Cardiac muscle cell (in vitro differentiated cells and primary cell): ENCODE data around the gene CXXC1. TPM values are rescaled to one million over a fixed set of nuclear protein-coding genes. Genes with fewer than 3 reads are reported as not detected.

Experiments
- DNase-seq, 2 donors: peaks; one replicate each; pipeline versions ENCODE4 v3.0.0 to v3.0.0-alpha.2; 2010 to 2017; ENCODE audit warnings: low read depth in 1 of 2, low spot score in 1 of 2
- H3K27ac ChIP-seq: fragments of 200-600 bp; sonication (generic); 2 replicates; pipeline ENCODE4 v1.5.1; 2016
- H3K27me3 ChIP-seq: fragments of 200-600 bp; sonication (generic); 2 replicates; pipeline ENCODE4 v1.6.0; 2016; ENCODE audit warnings: control low read depth
- H3K36me3 ChIP-seq: fragments of 200-600 bp; sonication (generic); 2 replicates; pipeline ENCODE4 v1.5.1; 2016; ENCODE audit warnings: control low read depth
- H3K4me1 ChIP-seq: fragments of 200-600 bp; sonication (generic); 2 replicates; pipeline ENCODE4 v1.8.1; 2017; ENCODE audit warnings: low read depth, mild to moderate bottlenecking, mixed run types
- H3K4me3 ChIP-seq: fragments of 200-600 bp; sonication (generic); 2 replicates; pipeline ENCODE4 v1.5.1; 2016; ENCODE audit warnings: mild to moderate bottlenecking
- H3K9me3 ChIP-seq: fragments of 200-600 bp; sonication (generic); 2 replicates; pipeline ENCODE4 v1.5.1; 2017; ENCODE audit warnings: low read depth, mild to moderate bottlenecking, control low read depth
- polyA plus RNA-seq: library from polyadenylated mRNA; unstranded; fragments of >200 nt; fragmentation: Nextera tagmentation; extraction: Ambion mirVana; gene quantifications from 2 replicates; pipeline ENCODE4 v1.2.1, GENCODE V29; 2016
- total RNA-seq: library from RNA; depleted of rRNA; stranded (reverse); fragments of >200 nt; gene quantifications from 2 replicates; pipeline ENCODE4 v1.2.3, GENCODE V29; 2016
- TF ChIP-seq, protein P1 (sequence below): IDR thresholded peaks from 2 replicates; pipeline ENCODE4 v1.5.1; 2012; ENCODE audit warnings: low read depth, mild to moderate bottlenecking, low read length

Gene CXXC1
- total and polyA plus RNA-seq, 2 experiments from 2014 or later = 89.1 to 95.6 TPM

DNA sequence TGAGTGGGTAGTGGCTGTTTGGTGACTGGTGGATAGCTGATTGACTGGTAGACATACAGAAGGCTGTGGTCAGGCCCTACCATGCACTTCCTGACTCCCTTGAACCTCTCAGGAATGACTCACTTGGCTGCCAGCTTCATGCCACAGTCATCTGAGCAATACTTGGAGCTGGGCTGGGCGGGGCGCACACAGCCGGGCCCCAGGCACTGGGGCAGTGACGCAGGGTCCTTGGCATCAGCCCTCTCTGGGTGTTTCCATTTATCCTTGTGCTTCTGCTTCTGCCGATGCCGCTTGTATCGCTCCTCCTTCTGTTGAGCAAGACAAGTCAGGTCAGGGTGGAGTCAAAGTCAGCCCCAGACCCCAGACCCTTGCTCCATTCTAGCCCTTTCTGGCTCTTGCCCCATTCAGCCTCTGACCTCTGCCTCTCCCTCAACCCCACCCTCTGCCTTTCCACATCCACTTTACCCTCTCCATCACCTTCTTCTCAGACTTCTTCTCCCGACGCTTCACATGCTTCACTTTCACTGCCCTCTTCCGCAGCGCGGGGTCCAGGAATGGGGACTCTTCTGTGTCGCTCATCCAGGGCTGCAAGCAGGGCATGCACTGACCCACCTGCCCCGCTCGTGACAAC is 3.1 kb downstream of the CXXC1 start:
- Histone ChIP-seq H3K27ac (no peak overlapping the region), H3K36me3 (peaks cover 8% of the 10 kb centered on the region), H3K4me3 (no peak overlapping the region), H3K27me3 (no peaks in the 10 kb centered on the region), H3K9me3 (no peaks in the 10 kb centered on the region), H3K4me1 (no peaks in the 10 kb centered on the region)
- DNase-seq = no peak
- TF ChIP-seq, protein P1, sequence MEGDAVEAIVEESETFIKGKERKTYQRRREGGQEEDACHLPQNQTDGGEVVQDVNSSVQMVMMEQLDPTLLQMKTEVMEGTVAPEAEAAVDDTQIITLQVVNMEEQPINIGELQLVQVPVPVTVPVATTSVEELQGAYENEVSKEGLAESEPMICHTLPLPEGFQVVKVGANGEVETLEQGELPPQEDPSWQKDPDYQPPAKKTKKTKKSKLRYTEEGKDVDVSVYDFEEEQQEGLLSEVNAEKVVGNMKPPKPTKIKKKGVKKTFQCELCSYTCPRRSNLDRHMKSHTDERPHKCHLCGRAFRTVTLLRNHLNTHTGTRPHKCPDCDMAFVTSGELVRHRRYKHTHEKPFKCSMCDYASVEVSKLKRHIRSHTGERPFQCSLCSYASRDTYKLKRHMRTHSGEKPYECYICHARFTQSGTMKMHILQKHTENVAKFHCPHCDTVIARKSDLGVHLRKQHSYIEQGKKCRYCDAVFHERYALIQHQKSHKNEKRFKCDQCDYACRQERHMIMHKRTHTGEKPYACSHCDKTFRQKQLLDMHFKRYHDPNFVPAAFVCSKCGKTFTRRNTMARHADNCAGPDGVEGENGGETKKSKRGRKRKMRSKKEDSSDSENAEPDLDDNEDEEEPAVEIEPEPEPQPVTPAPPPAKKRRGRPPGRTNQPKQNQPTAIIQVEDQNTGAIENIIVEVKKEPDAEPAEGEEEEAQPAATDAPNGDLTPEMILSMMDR = no peak

DNA sequence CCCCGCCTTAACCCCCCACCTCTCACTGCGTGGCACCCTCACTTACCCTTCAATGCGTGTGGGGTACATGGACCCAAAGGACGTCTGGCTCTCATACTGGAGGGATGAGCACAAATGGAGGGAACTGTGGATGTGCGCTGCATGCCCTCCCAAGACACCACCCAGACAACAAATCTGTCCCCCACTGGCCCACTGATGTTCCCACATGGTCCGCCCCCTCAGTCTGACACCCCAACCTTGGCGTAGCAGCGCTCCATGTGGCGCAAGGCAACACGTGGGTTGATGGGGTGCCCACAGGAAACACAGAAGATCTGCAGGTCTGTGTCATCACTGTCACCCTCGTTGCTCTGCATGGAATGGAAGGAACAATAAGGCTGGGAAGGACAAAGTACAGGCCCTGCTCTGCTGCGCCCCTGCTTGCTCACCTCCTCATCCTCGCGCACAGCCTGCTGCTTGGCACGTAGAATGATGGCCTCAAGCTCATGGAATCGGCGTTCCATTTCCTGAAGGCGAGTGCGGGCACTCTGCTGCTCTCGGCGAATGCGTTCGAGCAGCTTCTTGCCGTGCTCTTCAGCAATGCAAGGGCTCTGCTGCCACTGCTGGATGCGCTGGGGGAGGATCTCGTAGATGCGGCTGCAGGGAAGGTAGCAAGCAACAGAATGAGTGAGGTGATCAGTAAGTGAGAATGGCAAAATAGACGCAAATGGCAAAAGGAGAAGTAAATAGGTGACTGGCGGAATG is 3.9 kb downstream of the CXXC1 start:
- TF ChIP-seq, protein P1 = no peak
- H3K36me3 ChIP-seq = peaks cover 15% of the 10 kb centered on the region

DNA sequence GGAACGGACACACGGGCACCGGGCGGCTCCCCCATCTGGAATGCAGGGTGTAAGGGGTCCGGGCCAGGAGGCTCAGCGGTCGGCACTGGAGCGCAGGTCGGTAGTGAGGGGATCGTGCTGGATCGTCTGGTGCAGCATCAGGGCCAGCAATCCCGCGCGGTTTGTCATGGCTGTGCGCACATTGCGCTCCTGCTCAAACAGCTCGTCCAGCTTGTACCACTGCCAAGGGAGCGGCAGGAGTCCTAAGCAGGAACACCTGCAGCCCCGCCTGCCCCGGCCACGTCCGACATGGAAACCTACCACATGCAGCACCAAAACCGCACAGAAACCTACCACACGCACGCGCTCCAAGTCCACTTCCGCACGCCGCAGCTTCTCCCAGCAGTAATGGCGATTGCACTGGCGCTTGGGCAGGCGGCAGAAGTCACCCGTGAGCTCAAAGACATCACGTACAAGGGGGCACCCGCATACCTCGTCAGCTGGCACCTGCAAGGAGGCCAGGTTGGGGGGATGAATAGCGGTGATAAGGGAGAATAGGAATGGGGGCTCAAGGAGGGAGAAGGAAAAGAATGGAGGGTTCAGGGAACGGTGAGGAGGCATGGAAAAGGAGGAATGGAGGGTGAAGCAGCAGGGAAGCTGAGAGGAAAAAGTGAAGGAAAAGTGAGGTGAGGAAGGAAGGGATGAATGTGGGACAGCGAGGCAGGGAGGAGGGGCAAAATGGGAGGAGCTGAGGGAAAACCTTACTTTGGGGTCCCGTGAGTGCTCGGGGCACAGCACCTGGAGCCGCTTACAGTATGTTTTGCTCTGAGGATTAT is 4.8 kb downstream of the CXXC1 start:
- no peak overlapping the region for H3K4me3 ChIP-seq
- DNase-seq = no peak
- H3K36me3 ChIP-seq = peaks cover 22% of the 10 kb centered on the region

More for the DNA sequence above, 3.9 kb downstream of the CXXC1 start:
- Histone ChIP-seq H3K27me3 (no peaks in the 10 kb centered on the region), H3K4me3 (no peak overlapping the region), H3K27ac (no peak overlapping the region), H3K4me1 (no peaks in the 10 kb centered on the region), H3K9me3 (no peaks in the 10 kb centered on the region)
- DNase-seq = no peak

DNA sequence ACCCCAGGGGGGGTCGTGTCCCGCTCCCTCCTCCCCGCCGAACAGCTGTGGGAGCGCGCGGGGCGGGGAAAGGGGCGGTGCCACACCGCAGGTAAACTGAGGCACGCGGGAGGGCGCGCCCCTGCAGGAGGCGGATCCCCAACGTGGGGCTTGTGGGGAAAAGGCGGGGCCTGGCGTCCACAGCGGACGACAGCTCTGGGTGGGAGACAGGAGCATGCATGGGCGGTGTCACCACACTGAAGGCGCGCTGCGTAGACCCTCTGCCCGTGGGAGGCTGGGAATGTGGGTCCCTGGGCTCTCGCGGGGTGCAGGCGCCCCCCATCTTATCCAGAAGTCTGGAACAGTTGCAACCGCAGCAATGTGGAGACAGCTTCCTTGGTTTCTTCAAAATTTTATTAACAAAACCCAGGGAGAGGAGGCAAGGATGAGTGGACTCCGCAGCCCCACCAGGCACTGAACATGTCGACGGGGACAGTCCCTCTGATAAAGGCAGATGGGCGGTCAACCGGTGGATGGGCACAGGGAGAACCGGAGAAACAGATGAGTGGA is 5.4 kb downstream of the CXXC1 start:
- TF ChIP-seq, protein P1 = no peak
- no peaks in the 10 kb centered on the region for H3K9me3 ChIP-seq
- no peaks in the 10 kb centered on the region for H3K27me3 ChIP-seq
- DNase-seq = no peak
- peaks cover 27% of the 10 kb centered on the region for H3K36me3 ChIP-seq
- H3K4me1 ChIP-seq = no peaks in the 10 kb centered on the region
- H3K4me3 ChIP-seq = peak overlapping the region; percentile 43
- H3K27ac ChIP-seq = peak overlapping the region; percentile 75

More for the DNA sequence above, 4.8 kb downstream of the CXXC1 start:
- TF ChIP-seq, protein P1 = no peak
- Histone ChIP-seq H3K27me3 (no peaks in the 10 kb centered on the region), H3K4me1 (no peaks in the 10 kb centered on the region), H3K9me3 (no peaks in the 10 kb centered on the region), H3K27ac (no peak overlapping the region)

DNA sequence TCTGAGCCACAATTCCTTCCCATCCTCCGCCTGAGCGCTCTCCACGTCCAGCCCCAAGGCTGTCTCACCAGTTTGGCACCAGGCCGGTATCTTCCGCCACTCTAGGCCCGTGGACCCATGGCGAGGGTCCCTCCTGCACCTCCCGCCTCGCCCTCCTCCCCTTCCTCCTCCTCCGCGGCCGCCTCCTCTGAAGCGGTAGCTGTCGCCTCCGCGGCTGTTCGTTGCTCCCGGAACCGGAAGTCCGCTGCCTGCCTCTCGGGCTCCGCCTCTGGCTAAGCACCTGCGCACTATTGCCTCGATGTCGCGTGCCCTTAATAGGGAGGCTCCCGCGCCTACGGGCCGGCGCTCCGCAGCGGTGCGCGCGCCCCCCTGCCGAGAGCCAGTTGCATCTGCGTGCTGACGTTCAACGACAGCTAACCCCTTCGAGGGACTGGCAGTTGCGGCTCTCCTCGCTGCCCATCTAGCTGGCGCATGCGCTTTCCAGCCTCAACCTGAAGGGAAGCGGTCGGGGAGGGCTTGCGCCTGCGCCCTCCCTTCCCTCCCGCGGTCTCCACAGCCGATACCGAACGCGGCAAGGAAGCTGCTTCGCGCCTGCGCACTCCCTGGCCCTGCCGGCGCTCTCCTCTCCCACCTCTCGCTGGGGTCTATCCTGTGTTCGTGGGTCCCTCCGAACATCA is 6.1 kb downstream of the CXXC1 start, which contains the start of gene MBD1:
MBD1 (minus strand) TSS at position 229 of the 677 bp plus-strand sequence. CDS start 1,531 bp downstream, outside the sequence.
- TF ChIP-seq, protein P1 = peak; percentile 23
- no peaks in the 10 kb centered on the region for H3K4me1 ChIP-seq
- peaks cover 33% of the 10 kb centered on the region for H3K36me3 ChIP-seq
- H3K4me3 ChIP-seq = peak within 1 kb of the TSS; percentile 43
- H3K9me3 ChIP-seq = no peaks in the 10 kb centered on the region
- H3K27ac ChIP-seq = peak within 1 kb of the TSS; percentile 86
- peak; percentile 99 to 100 for DNase-seq
- no peaks in the 10 kb centered on the region for H3K27me3 ChIP-seq
